ENCODE measurements around the gene SLC52A1.

The SLC52A1 gene

DNA sequence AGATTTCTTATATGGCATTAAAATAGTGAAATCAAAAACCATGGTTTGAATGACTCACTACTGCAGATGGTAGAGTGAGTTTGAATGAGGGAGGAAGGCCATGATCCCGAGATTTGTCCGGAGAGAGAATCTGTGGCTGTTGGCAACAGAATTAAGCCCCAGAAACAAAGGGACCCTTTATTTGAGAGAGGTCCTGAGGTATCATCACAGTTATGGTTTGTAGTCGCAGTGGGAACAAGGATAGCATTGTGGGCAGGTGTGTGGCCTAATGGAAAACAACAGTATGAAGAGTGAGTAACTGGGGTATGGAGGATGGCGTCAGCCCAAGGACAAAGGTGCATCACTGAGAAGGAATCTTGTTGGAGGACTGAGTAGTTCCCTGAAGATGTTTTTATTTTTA, 34.5 kb upstream of the SLC52A1 start:
- TF ChIP-seq, protein P1, sequence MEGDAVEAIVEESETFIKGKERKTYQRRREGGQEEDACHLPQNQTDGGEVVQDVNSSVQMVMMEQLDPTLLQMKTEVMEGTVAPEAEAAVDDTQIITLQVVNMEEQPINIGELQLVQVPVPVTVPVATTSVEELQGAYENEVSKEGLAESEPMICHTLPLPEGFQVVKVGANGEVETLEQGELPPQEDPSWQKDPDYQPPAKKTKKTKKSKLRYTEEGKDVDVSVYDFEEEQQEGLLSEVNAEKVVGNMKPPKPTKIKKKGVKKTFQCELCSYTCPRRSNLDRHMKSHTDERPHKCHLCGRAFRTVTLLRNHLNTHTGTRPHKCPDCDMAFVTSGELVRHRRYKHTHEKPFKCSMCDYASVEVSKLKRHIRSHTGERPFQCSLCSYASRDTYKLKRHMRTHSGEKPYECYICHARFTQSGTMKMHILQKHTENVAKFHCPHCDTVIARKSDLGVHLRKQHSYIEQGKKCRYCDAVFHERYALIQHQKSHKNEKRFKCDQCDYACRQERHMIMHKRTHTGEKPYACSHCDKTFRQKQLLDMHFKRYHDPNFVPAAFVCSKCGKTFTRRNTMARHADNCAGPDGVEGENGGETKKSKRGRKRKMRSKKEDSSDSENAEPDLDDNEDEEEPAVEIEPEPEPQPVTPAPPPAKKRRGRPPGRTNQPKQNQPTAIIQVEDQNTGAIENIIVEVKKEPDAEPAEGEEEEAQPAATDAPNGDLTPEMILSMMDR (IDR thresholded peaks at IDR 0.05) = no peak
- H3K27me3 ChIP-seq = no peaks in the 10 kb centered on the region
- DNase-seq = no peak
- intact Hi-C loops (cut with DNase I; ENCODE audit: low total_unique reads) = no loop called here
- H3K36me3 ChIP-seq = no peaks in the 10 kb centered on the region
- no peak overlapping the region for H3K27ac ChIP-seq
- no peaks in the 10 kb centered on the region for H3K9me3 ChIP-seq
- no peak overlapping the region for H3K4me3 ChIP-seq
- H3K4me1 ChIP-seq = no peaks in the 10 kb centered on the region

DNA sequence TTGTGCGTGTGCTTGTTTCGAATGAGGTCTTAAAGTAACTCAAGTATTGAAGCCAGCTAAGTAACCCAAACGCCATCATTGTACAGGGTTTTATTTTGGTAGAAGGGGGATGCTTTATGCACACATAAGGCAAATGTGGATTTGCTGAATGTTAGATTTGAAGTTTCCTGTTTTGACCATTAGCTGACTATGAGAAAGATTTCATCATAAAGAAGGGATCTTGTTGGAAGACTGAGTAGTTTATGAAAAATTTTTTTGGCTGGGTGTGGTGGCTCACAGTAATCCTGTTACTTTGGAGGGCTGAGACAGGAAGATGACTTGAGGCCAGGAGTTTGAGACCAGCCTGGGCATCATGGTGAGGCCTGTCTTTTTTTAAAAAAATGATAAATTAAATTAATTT, 33.0 kb upstream of the SLC52A1 start:
- no peaks in the 10 kb centered on the region for H3K9me3 ChIP-seq
- TF ChIP-seq, protein P1 (IDR thresholded peaks at IDR 0.05) = no peak
- H3K4me1 ChIP-seq = no peaks in the 10 kb centered on the region
- intact Hi-C loops (cut with DNase I; ENCODE audit: low total_unique reads) = no loop called here
- H3K36me3 ChIP-seq = no peaks in the 10 kb centered on the region
- no peak for DNase-seq
- peaks cover 0 to under 1% of the 10 kb centered on the region in 2 donors for H3K27me3 ChIP-seq
- H3K27ac ChIP-seq = no peak overlapping the region
- H3K4me3 ChIP-seq = no peak overlapping the region

DNA sequence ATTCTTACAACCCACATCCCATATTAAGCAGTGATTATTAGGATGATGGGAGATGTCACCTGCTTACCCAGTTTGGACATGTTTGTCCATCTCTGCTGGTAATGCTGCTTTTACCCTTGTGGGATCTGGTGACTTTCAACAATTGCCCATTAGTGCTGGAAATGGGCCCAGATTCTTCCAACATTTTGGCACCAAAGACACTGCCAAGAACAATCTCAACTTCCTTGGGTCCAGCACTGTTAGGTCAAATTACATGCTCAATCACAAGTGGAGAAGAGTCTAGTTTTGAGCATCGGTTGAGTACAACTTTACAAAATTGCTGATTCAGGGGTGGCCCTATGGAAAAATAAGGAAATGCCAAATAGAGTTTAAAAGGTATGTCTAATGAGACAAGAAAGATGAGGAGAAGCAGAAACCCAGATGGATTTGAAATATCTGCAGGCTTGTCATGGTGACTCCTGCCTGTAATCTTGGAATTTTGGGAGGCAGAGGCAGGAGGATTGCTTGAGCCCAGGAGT, 30.1 kb upstream of the SLC52A1 start:
- no peaks in the 10 kb centered on the region for H3K9me3 ChIP-seq
- no peaks in the 10 kb centered on the region for H3K36me3 ChIP-seq
- DNase-seq = no peak
- no peak overlapping the region for H3K4me3 ChIP-seq
- TF ChIP-seq, protein P1 (IDR thresholded peaks at IDR 0.05) = no peak
- no peak overlapping the region for H3K27ac ChIP-seq
- peaks cover 0 to 6% of the 10 kb centered on the region in 2 donors for H3K27me3 ChIP-seq
- intact Hi-C loops (cut with DNase I; ENCODE audit: low total_unique reads) = no loop called here
- H3K4me1 ChIP-seq = no peaks in the 10 kb centered on the region

DNA sequence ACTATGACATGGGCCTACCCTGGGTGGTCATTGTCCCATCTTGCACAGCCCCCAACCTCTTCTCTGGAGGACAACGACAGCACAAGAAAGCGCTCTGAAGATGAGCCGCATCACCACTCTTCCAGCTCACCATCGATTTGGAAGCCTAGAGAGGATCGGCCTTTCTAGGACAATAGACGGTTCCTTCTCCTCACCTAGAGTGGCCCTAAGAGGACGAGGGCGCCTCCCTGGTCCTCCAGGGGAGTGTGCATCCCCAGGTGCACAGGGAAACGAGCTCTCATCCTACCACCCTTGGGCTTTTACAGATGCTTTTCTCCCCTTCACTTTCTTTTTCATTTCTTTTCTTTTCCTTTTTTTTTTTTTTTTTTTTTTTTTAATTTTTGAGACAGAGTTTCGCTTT, 20.3 kb upstream of the SLC52A1 start:
- intact Hi-C loops (cut with DNase I; ENCODE audit: low total_unique reads) = no loop called here
- no peak overlapping the region for H3K27ac ChIP-seq
- no peaks in the 10 kb centered on the region for H3K4me1 ChIP-seq
- TF ChIP-seq, protein P1 (IDR thresholded peaks at IDR 0.05) = no peak
- H3K9me3 ChIP-seq = no peaks in the 10 kb centered on the region
- no peak for DNase-seq
- H3K4me3 ChIP-seq = no peak overlapping the region
- H3K27me3 ChIP-seq = peaks cover 0 to 14% of the 10 kb centered on the region in 2 donors
- no peaks in the 10 kb centered on the region for H3K36me3 ChIP-seq

DNA sequence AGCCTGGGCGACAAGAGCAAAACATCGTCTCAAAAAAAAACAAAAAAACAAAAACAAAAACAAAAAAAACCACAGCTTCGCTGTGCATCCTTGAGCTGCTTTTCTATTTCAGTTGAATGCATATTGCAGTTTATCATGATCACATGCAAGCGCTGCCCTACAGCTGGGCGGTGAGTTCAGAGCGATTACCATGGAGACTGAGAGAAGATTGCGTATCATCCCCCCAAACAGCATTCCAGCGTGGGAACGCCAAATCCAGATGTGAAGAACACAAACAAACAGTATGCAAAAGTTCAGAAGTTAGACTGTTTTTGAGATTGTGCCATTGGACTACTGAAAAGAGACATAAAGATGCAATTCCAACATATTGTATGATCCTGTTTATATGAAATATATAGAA, 15.1 kb upstream of the SLC52A1 start:
- Histone ChIP-seq H3K9me3 (no peaks in the 10 kb centered on the region), H3K4me3 (no peak overlapping the region), H3K27ac (no peak overlapping the region), H3K27me3 (no peaks in the 10 kb centered on the region), H3K4me1 (no peaks in the 10 kb centered on the region), H3K36me3 (no peaks in the 10 kb centered on the region)
- intact Hi-C loops (cut with DNase I; ENCODE audit: low total_unique reads) = no loop called here
- DNase-seq = no peak
- TF ChIP-seq, protein P1 (IDR thresholded peaks at IDR 0.05) = no peak

GRCh38 chr17:5049314-5049841, 14.2 kb upstream of the SLC52A1 start:
- DNase-seq = no peak
- Histone ChIP-seq H3K9me3 (no peaks in the 10 kb centered on the region), H3K36me3 (no peaks in the 10 kb centered on the region), H3K27me3 (no peaks in the 10 kb centered on the region), H3K4me3 (no peak overlapping the region), H3K4me1 (no peaks in the 10 kb centered on the region), H3K27ac (no peak overlapping the region)
- intact Hi-C loops (cut with DNase I; ENCODE audit: low total_unique reads) = no loop called here
- TF ChIP-seq, protein P1 (IDR thresholded peaks at IDR 0.05) = no peak

All from tibial artery (tissue), 4 donors.